IMR-90 (cell line): Measurements from ENCODE around the gene ASPN. TPM values are rescaled to one million over a fixed set of nuclear protein-coding genes. Genes with fewer than 3 reads are reported as not detected.

Experiments used
- ATAC-seq: fragments of 200-7000 bp; cut with Tn5 transposase; 2 replicates; pipeline ENCODE4 v1.9.1; 2020; ENCODE audit warnings: low read depth, mild to moderate bottlenecking, moderate library complexity
- BruUV-seq: library from RNA; stranded (reverse); fragments of 400-500 nt; replicated peaks from 2 replicates; lab custom pipeline; 2021; lab: Mats Ljungman, UMichigan
- CTCF ChIA-PET: fragments of 300-600 bp; formaldehyde crosslinking; extraction: SDS; loops from one replicate; lab custom pipeline; 2021; ENCODE audit warnings: antibody characterized with exemption; lab: Yijun Ruan, JAX
- POLR2A ChIA-PET: fragments of 300-600 bp; sonication (Branson Sonifier 250); formaldehyde crosslinking; loops from one replicate; lab custom pipeline; 2022; ENCODE audit warnings: antibody characterized with exemption; ENCODE audit not compliant: unreplicated experiment; lab: Charles Lee
- DNase-seq: peaks from one replicate; pipeline ENCODE4 v3.0.0; 2013
- H2AFZ ChIP-seq: replicated peaks from 2 replicates; pipeline ENCODE3; 2013; ENCODE audit warnings: low read length, mild to moderate bottlenecking; ENCODE audit not compliant: poor library complexity
- H2AK5ac ChIP-seq: 2 replicates; pipeline ENCODE4 v1.6.1; 2013; ENCODE audit warnings: low read depth, low read length, inconsistent platforms
- H2AK9ac ChIP-seq: replicated peaks from 2 replicates; pipeline ENCODE3; 2013; ENCODE audit warnings: mild to moderate bottlenecking, low read depth, low read length, moderate library complexity; ENCODE audit not compliant: poor library complexity
- H2BK120ac ChIP-seq: 2 replicates; pipeline ENCODE4 v1.6.1; 2013; ENCODE audit warnings: low read depth, low read length, inconsistent platforms
- H2BK15ac ChIP-seq: 3 replicates; pipeline ENCODE4 v1.6.1; 2013; ENCODE audit warnings: low read depth, low read length, inconsistent platforms
- H2BK20ac ChIP-seq: 2 replicates; pipeline ENCODE4 v1.6.1; 2013; ENCODE audit warnings: low read depth, mild to moderate bottlenecking, inconsistent platforms, low read length, moderate library complexity
- H2BK5ac ChIP-seq: 2 replicates; pipeline ENCODE4 v1.6.1; 2013; ENCODE audit warnings: mild to moderate bottlenecking, low read depth, low read length, inconsistent platforms; ENCODE audit not compliant: poor library complexity, severe bottlenecking
- H3K14ac ChIP-seq: replicated peaks from 2 replicates; pipeline ENCODE4 v1.6.1; 2013; ENCODE audit warnings: low read depth, low read length, inconsistent platforms
- H3K18ac ChIP-seq: 2 replicates; pipeline ENCODE4 v1.6.1; 2013; ENCODE audit warnings: low read depth, low read length, control low read depth
- H3K23ac ChIP-seq: 2 replicates; pipeline ENCODE4 v1.6.1; 2013; ENCODE audit warnings: low read depth, low read length, inconsistent platforms
- H3K27ac ChIP-seq: 2 replicates; pipeline ENCODE4 v1.5.1; 2013; ENCODE audit warnings: mild to moderate bottlenecking, control low read depth, low read length; ENCODE audit not compliant: insufficient read depth
- H3K27me3 ChIP-seq: 2 replicates; pipeline ENCODE4 v1.6.1; 2013; ENCODE audit warnings: low read length; ENCODE audit not compliant: control insufficient read depth, insufficient read depth
- H3K36me3 ChIP-seq: 2 replicates; pipeline ENCODE4 v1.6.1; 2013; ENCODE audit warnings: low read length, mixed read lengths; ENCODE audit not compliant: control insufficient read depth, insufficient read depth
- H3K4ac ChIP-seq: 2 replicates; pipeline ENCODE4 v1.6.1; 2013; ENCODE audit warnings: low read depth, low read length, inconsistent platforms
- H3K4me1 ChIP-seq: 2 replicates; pipeline ENCODE4 v1.6.1; 2013; ENCODE audit warnings: low read length, mixed read lengths; ENCODE audit not compliant: control insufficient read depth, insufficient read depth
- H3K4me2 ChIP-seq: 2 replicates; pipeline ENCODE4 v1.6.1; 2013; ENCODE audit warnings: low read depth, mild to moderate bottlenecking, control low read depth, low read length, moderate library complexity
- H3K4me3 ChIP-seq: 2 replicates; pipeline ENCODE4 v1.5.1; 2013; ENCODE audit warnings: low read depth, mild to moderate bottlenecking, control low read depth, low read length, moderate library complexity; ENCODE audit not compliant: insufficient read depth
- H3K56ac ChIP-seq: 2 replicates; pipeline ENCODE4 v1.6.1; 2013; ENCODE audit warnings: low read length, inconsistent platforms; ENCODE audit not compliant: insufficient read depth; ENCODE audit errors: extremely low read depth
- H3K79me1 ChIP-seq, 2 experiments: 2 replicates each; pipeline ENCODE4 v1.6.1; 2013; ENCODE audit warnings: low read length in 2 of 2, inconsistent platforms in 1 of 2, low read depth in 1 of 2
- H3K9ac ChIP-seq: 2 replicates; pipeline ENCODE4 v1.6.1; 2013; ENCODE audit warnings: low read depth, low read length, control low read depth
- H3K9me1 ChIP-seq: 2 replicates; pipeline ENCODE4 v1.6.1; 2013; ENCODE audit warnings: low read length, inconsistent platforms; ENCODE audit not compliant: insufficient read depth
- H3K9me3 ChIP-seq: 2 replicates; pipeline ENCODE4 v1.6.1; 2013; ENCODE audit warnings: low read length; ENCODE audit not compliant: control insufficient read depth, insufficient read depth
- H4K20me1 ChIP-seq: 2 replicates; pipeline ENCODE4 v1.6.1; 2013; ENCODE audit warnings: low read length, inconsistent platforms; ENCODE audit not compliant: insufficient read depth
- H4K5ac ChIP-seq: 2 replicates; pipeline ENCODE4 v1.6.1; 2013; ENCODE audit warnings: mild to moderate bottlenecking, low read depth, low read length, control low read depth
- H4K8ac ChIP-seq, 2 experiments: 2 replicates each; pipeline ENCODE4 v1.6.1; 2013; ENCODE audit warnings: low read depth in 2 of 2, low read length in 2 of 2, control low read depth in 1 of 2, inconsistent platforms in 1 of 2
- H4K91ac ChIP-seq: 2 replicates; pipeline ENCODE4 v1.6.1; 2013; ENCODE audit warnings: low read depth, low read length, inconsistent platforms; ENCODE audit not compliant: insufficient read depth
- CTCF ChIP-seq: conservative IDR thresholded peaks from 2 replicates; pipeline ENCODE4 v1.5.1; 2012; ENCODE audit warnings: mild to moderate bottlenecking, low read depth, low read length, improper control_type of control experiment
- ELK1 ChIP-seq: fragments of 150-350 bp; IDR thresholded peaks from 2 replicates; pipeline ENCODE4 v1.6.1; 2016; ENCODE audit warnings: low read depth, mild to moderate bottlenecking, low read length, moderate library complexity, borderline replicate concordance
- FOS ChIP-seq: fragments of 150-350 bp; IDR thresholded peaks from 2 replicates; pipeline ENCODE4 v1.6.1; 2016; ENCODE audit warnings: low read depth, low read length
- MAZ ChIP-seq: IDR thresholded peaks from 2 replicates; pipeline ENCODE4 v1.6.1; 2012; ENCODE audit warnings: low read depth, mild to moderate bottlenecking, low read length, improper control_type of control experiment, moderate library complexity, borderline replicate concordance
- RAD21 ChIP-seq: IDR thresholded peaks from 2 replicates; pipeline ENCODE4 v1.6.1; 2012; ENCODE audit warnings: low read length, improper control_type of control experiment
- RFX5 ChIP-seq: IDR thresholded peaks from 2 replicates; pipeline ENCODE4 v1.8.0; 2012; ENCODE audit warnings: low read depth, mild to moderate bottlenecking, low read length, moderate library complexity
- WGBS, 2 experiments: methylation state at CpG; one replicate each; pipeline versions ENCODE4 v1.1.5 to v1.1.7; 2013; ENCODE audit warnings: missing lambda C conversion rate in 2 of 2; ENCODE audit not compliant: insufficient read length in 1 of 2; ENCODE audit errors: extremely low coverage in 2 of 2; 5-methylcytosine and 5-hydroxymethylcytosine counted together
- dilution Hi-C: fragments of 300-500 bp; cut with HindIII; formaldehyde crosslinking; loops from one replicate; pipeline ENCODE4 v1.14.3; 2018; ENCODE audit warnings: low sequenced_read_pairs; ENCODE audit not compliant: unreplicated experiment
- in situ Hi-C: fragments of 300-500 bp; cut with MboI; formaldehyde crosslinking; loops from 3 replicates; pipeline ENCODE4 v1.14.3; 2019; ENCODE audit warnings: low sequenced_read_pairs, inconsistent platforms, mixed read lengths
- intact Hi-C: fragments of 100-400 bp; cut with micrococcal nuclease; formaldehyde crosslinking; loops from 2 replicates; pipeline ENCODE4 v1.10.0; 2022
- polyA plus RNA-seq, 3 experiments: library from polyadenylated mRNA; depleted of rRNA; stranded (reverse); fragments of >200 nt; gene quantifications; 2 replicates each; pipeline ENCODE4 v1.2.3, GENCODE V29; 2012; ENCODE audit warnings: low replicate concordance in 1 of 3
- total RNA-seq: library from RNA; depleted of rRNA; stranded (reverse); fragments of >200 nt; gene quantifications from 2 replicates; pipeline ENCODE4 v1.2.3, GENCODE V29; 2012

Gene ASPN
- total and polyA plus RNA-seq, 2 of the 4 experiments (the other 2 are of a cell fraction): under 0.01 to 0.09 TPM

GRCh38 chr9:92524881-92525280 is 42.6 kb upstream of the ASPN start:
- H4K20me1 ChIP-seq: no peaks in the 10 kb centered on the region
- H3K27me3 ChIP-seq: no peaks in the 10 kb centered on the region
- H3K9ac ChIP-seq: no peak overlapping the region
- H2BK5ac ChIP-seq: no peak overlapping the region
- no peak overlapping the region for H3K4me2 ChIP-seq
- no peaks in the 10 kb centered on the region for H3K4me1 ChIP-seq
- DNase-seq (no peak), ATAC-seq (no peak)
- CTCF ChIA-PET: interaction anchor here (0.7 kb wide), 1 partner anchor 12 kb away, joined by 5 read pairs; no protein-coding TSS in a partner anchor
- dilution Hi-C loops (no loop called here), in situ Hi-C loops (no loop called here), intact Hi-C loops (no loop called here)
- H3K23ac ChIP-seq: no peak overlapping the region
- no peak overlapping the region for H2AFZ ChIP-seq
- no peak overlapping the region for H2AK5ac ChIP-seq
- POLR2A ChIA-PET: no interaction called here
- H3K27ac ChIP-seq: no peak overlapping the region
- H3K14ac ChIP-seq: no peak overlapping the region
- no peak overlapping the region for H3K4me3 ChIP-seq
- no peaks in the 10 kb centered on the region for H3K79me1 ChIP-seq
- no peak for TF ChIP-seq FOS
- TF ChIP-seq CTCF: no peak
- TF ChIP-seq RAD21: no peak
- no peak for TF ChIP-seq RFX5
- no peak for TF ChIP-seq MAZ
- TF ChIP-seq ELK1: no peak
- BruUV-seq: no TSS peak
- H2BK120ac ChIP-seq: no peak overlapping the region
- no peaks in the 10 kb centered on the region; the same call in 1 of the 2 replicates for H3K9me1 ChIP-seq
- H4K91ac ChIP-seq: no peak overlapping the region
- WGBS, 2 experiments: no CpG with 5 or more reads among the region's 1 CpG
- H3K9me3 ChIP-seq: no peaks in the 10 kb centered on the region
- H2BK15ac ChIP-seq: no peak overlapping the region
- H2AK9ac ChIP-seq: no peak overlapping the region
- H3K36me3 ChIP-seq: no peaks in the 10 kb centered on the region
- no peak overlapping the region for H3K56ac ChIP-seq
- no peak overlapping the region for H3K4ac ChIP-seq
- no peak overlapping the region for H2BK20ac ChIP-seq
- no peak overlapping the region for H4K8ac ChIP-seq
- no peak overlapping the region for H3K18ac ChIP-seq
- no peak overlapping the region for H4K5ac ChIP-seq
